HepG2 (cell line): Measurements from ENCODE around the gene LACTBL1. TPM values are rescaled to one million over a fixed set of nuclear protein-coding genes. Genes with fewer than 3 reads are reported as not detected.

Experiments
- JUNB ChIP-seq: sonication (generic); formaldehyde crosslinking; IDR thresholded peaks from 2 replicates; pipeline ENCODE4 v1.8.0; 2022; ENCODE audit warnings: missing genetic modification reagents, mild to moderate bottlenecking, borderline replicate concordance
- KLF9 ChIP-seq: IDR thresholded peaks from 2 replicates; pipeline ENCODE4 v1.6.1; 2016; ENCODE audit warnings: low read depth
- PAF1 ChIP-seq: IDR thresholded peaks from 2 replicates; pipeline ENCODE4 v1.6.1; 2016; ENCODE audit warnings: missing genetic modification reagents, missing compliant biosample characterization
- SOX6 ChIP-seq, 2 experiments: fragments of 450-650 bp in 1 of 2; sonication (generic) in 1 of 2; formaldehyde crosslinking in 1 of 2; IDR thresholded peaks; 2 replicates each; pipeline versions ENCODE4 v1.4.0 to v1.6.1; 2017 to 2020; ENCODE audit warnings: antibody characterized with exemption in 1 of 2, mild to moderate bottlenecking in 1 of 2, missing genetic modification reagents in 1 of 2
- SUZ12 ChIP-seq: fragments of 150-350 bp; IDR thresholded peaks from 2 replicates; pipeline ENCODE4 v1.6.1; 2014; ENCODE audit warnings: low read depth, low read length
- TOE1 ChIP-seq: sonication (generic); formaldehyde crosslinking; IDR thresholded peaks from 2 replicates; pipeline ENCODE4 v1.4.0; 2020; ENCODE audit warnings: mild to moderate bottlenecking, missing genetic modification reagents
- ZBTB1 ChIP-seq: sonication (generic); formaldehyde crosslinking; IDR thresholded peaks from 2 replicates; pipeline ENCODE4 v1.4.0; 2020; ENCODE audit warnings: missing genetic modification reagents, borderline replicate concordance
- ZC3H13 ChIP-seq: sonication (generic); formaldehyde crosslinking; IDR thresholded peaks from 2 replicates; pipeline ENCODE4 v1.8.1; 2023; ENCODE audit warnings: mild to moderate bottlenecking, missing genetic modification reagents, moderate library complexity
- ZNF101 ChIP-seq: sonication (generic); formaldehyde crosslinking; IDR thresholded peaks from 2 replicates; pipeline ENCODE4 v1.4.0; 2020; ENCODE audit warnings: mild to moderate bottlenecking, low read depth, missing genetic modification reagents, borderline replicate concordance
- ZNF143 ChIP-seq: sonication (generic); formaldehyde crosslinking; IDR thresholded peaks from 2 replicates; pipeline ENCODE4 v1.4.0; 2020; ENCODE audit warnings: missing genetic modification reagents
- ZNF224 ChIP-seq: sonication (generic); formaldehyde crosslinking; IDR thresholded peaks from 2 replicates; pipeline ENCODE4 v1.5.0; 2020; ENCODE audit warnings: mild to moderate bottlenecking, missing genetic modification reagents
- ZNF510 ChIP-seq: sonication (generic); formaldehyde crosslinking; IDR thresholded peaks from 2 replicates; pipeline ENCODE4 v1.4.0; 2020; ENCODE audit warnings: low read depth, mild to moderate bottlenecking, missing genetic modification reagents
- polyA plus RNA-seq, 8 experiments: library from polyadenylated mRNA; depleted of rRNA in 3 of 8; stranded (reverse) in 7 of 8; unstranded in 1 of 8; fragments of >200 nt; fragmentation: Illumina TruSeq in 4 of 8; extraction: Trizol in 4 of 8; gene quantifications; 2 replicates each; pipeline versions ENCODE4 v1.2.1 to v1.2.3, GENCODE V29; 2011 to 2016; ENCODE audit warnings: low read depth in 4 of 8, missing spikeins in 1 of 8, mixed read lengths in 1 of 8; ENCODE audit not compliant: insufficient read depth in 1 of 8
- total RNA-seq, 5 experiments: library from RNA; depleted of rRNA; stranded (reverse); fragments of >200 nt; fragmentation: Illumina TruSeq; extraction: Trizol; gene quantifications; 2 replicates each; pipeline ENCODE4 v1.2.3, GENCODE V29; 2016; ENCODE audit warnings: low read depth in 1 of 5
- TF ChIP-seq, protein P1 (sequence below): sonication (generic); formaldehyde crosslinking; IDR thresholded peaks from 2 replicates; pipeline ENCODE4 v1.4.0; 2020; ENCODE audit warnings: missing genetic modification reagents
- TF ChIP-seq, protein P2 (sequence below): sonication (generic); formaldehyde crosslinking; IDR thresholded peaks from 2 replicates; pipeline ENCODE4 v1.5.1; 2020; ENCODE audit warnings: mild to moderate bottlenecking, missing genetic modification reagents
- TF ChIP-seq, protein P3 (sequence below), 2 experiments: sonication (generic) in 1 of 2; formaldehyde crosslinking in 1 of 2; IDR thresholded peaks; 2 replicates each; pipeline versions ENCODE4 v1.6.1 to v1.9.0; 2014 to 2022; ENCODE audit warnings: antibody characterized with exemption in 1 of 2, borderline replicate concordance in 1 of 2, inconsistent platforms in 1 of 2, low read depth in 1 of 2, missing genetic modification reagents in 1 of 2
- TF ChIP-seq, protein P4 (sequence below): IDR thresholded peaks from 2 replicates; pipeline ENCODE4 v1.6.1; 2016; ENCODE audit warnings: low read depth, control low read depth

The LACTBL1 gene
- total and polyA plus RNA-seq, 2 of the 13 experiments (the other 11 are each of a cell fraction or from before 2014, with no cell fraction given): 0.12 to 1.3 TPM

DNA sequence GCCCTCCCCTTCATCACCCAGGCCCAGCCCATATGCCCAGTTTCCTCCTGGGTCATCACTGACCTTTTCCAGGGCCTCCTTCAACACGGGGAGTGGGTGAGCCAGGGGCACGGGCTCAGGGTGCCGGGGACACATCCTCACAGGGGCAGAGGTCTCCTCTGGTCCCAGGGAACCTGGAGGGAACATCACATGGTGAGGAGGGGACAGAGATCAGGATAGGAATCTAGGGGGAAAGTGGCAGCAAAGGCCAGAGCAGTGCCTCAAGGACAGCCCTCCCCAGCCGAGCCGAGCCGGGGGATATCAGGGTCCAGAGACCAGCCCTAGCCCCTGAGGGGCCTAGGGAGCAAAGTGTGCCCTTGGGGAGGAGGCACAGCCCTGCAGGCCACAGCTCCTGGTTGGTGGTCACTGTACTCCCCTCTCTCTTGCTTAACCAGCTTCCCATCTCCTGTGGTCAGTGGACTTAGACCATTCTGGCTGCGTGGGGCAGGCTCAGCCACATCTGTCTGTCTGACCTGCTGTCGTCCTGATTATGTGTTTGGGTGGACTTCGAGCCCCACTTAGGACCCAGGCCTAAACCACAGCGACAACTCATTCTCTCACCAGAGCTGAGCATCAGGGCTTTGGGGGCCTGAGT, 9.5 kb downstream of the LACTBL1 start (continued):
- TF ChIP-seq, protein P1, sequence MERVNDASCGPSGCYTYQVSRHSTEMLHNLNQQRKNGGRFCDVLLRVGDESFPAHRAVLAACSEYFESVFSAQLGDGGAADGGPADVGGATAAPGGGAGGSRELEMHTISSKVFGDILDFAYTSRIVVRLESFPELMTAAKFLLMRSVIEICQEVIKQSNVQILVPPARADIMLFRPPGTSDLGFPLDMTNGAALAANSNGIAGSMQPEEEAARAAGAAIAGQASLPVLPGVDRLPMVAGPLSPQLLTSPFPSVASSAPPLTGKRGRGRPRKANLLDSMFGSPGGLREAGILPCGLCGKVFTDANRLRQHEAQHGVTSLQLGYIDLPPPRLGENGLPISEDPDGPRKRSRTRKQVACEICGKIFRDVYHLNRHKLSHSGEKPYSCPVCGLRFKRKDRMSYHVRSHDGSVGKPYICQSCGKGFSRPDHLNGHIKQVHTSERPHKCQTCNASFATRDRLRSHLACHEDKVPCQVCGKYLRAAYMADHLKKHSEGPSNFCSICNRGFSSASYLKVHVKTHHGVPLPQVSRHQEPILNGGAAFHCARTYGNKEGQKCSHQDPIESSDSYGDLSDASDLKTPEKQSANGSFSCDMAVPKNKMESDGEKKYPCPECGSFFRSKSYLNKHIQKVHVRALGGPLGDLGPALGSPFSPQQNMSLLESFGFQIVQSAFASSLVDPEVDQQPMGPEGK (CRISPR knock-in tag): peak; percentile 87
- TF ChIP-seq ZBTB1 (CRISPR knock-in tag) (no peak), KLF9 (CRISPR knock-in tag) (no peak), ZC3H13 (CRISPR knock-in tag) (no peak), ZNF143 (CRISPR knock-in tag) (no peak), ZNF510 (CRISPR knock-in tag) (no peak), ZNF224 (peak; percentile 53; the same call in 1 of the 2 replicates), ZNF101 (no peak), JUNB (CRISPR knock-in tag) (no peak), SOX6 (IDR thresholded peaks at IDR 0.05) (no peak), SOX6 (CRISPR knock-in tag; IDR thresholded peaks at IDR 0.05) (peak; percentile 80), PAF1 (CRISPR knock-in tag) (no peak), SUZ12 (no peak), TOE1 (CRISPR knock-in tag) (no peak)
- TF ChIP-seq, protein P2, sequence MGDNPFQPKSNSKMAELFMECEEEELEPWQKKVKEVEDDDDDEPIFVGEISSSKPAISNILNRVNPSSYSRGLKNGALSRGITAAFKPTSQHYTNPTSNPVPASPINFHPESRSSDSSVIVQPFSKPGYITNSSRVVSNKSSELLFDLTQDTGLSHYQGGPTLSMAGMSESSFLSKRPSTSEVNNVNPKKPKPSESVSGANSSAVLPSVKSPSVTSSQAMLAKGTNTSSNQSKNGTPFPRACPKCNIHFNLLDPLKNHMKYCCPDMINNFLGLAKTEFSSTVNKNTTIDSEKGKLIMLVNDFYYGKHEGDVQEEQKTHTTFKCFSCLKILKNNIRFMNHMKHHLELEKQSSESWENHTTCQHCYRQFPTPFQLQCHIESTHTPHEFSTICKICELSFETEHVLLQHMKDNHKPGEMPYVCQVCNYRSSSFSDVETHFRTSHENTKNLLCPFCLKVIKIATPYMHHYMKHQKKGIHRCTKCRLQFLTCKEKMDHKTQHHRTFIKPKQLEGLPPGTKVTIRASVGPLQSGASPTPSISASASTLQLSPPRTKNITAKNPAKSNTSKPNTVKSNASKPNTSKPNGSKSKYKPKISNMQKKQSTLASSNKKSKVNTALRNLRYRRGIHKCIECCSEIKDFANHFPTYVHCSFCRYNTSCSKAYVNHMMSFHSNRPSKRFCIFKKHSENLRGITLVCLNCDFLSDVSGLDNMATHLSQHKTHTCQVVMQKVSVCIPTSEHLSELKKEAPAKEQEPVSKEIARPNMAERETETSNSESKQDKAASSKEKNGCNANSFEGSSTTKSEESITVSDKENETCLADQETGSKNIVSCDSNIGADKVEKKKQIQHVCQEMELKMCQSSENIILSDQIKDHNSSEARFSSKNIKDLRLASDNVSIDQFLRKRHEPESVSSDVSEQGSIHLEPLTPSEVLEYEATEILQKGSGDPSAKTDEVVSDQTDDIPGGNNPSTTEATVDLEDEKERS (CRISPR knock-in tag): no peak
- TF ChIP-seq, protein P3, sequence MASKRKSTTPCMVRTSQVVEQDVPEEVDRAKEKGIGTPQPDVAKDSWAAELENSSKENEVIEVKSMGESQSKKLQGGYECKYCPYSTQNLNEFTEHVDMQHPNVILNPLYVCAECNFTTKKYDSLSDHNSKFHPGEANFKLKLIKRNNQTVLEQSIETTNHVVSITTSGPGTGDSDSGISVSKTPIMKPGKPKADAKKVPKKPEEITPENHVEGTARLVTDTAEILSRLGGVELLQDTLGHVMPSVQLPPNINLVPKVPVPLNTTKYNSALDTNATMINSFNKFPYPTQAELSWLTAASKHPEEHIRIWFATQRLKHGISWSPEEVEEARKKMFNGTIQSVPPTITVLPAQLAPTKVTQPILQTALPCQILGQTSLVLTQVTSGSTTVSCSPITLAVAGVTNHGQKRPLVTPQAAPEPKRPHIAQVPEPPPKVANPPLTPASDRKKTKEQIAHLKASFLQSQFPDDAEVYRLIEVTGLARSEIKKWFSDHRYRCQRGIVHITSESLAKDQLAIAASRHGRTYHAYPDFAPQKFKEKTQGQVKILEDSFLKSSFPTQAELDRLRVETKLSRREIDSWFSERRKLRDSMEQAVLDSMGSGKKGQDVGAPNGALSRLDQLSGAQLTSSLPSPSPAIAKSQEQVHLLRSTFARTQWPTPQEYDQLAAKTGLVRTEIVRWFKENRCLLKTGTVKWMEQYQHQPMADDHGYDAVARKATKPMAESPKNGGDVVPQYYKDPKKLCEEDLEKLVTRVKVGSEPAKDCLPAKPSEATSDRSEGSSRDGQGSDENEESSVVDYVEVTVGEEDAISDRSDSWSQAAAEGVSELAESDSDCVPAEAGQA (IDR thresholded peaks at IDR 0.05; ENCODE audit: low read depth): no peak; the same call in 1 of the 2 replicates
- TF ChIP-seq, protein P3 (CRISPR knock-in tag; IDR thresholded peaks at IDR 0.05; ENCODE audit: borderline replicate concordance): no peak
- TF ChIP-seq, protein P4, sequence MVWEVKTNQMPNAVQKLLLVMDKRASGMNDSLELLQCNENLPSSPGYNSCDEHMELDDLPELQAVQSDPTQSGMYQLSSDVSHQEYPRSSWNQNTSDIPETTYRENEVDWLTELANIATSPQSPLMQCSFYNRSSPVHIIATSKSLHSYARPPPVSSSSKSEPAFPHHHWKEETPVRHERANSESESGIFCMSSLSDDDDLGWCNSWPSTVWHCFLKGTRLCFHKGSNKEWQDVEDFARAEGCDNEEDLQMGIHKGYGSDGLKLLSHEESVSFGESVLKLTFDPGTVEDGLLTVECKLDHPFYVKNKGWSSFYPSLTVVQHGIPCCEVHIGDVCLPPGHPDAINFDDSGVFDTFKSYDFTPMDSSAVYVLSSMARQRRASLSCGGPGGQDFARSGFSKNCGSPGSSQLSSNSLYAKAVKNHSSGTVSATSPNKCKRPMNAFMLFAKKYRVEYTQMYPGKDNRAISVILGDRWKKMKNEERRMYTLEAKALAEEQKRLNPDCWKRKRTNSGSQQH (CRISPR knock-in tag): no peak
